ACC112 (cell line): Measurements from ENCODE around the gene PPTC7.
"Not testable (repeated sequence)": the region's sequence is repeated elsewhere in the genome, so short reads cannot be mapped to it uniquely, and the experiment has no call there.

ENCODE experiments used
- H2AFZ ChIP-seq: fragments of 200-600 bp; sonication (generic); one replicate; pipeline ENCODE4 v1.6.0; 2017; ENCODE audit warnings: antibody characterized with exemption, low read length; ENCODE audit not compliant: unreplicated experiment
- H3K27ac ChIP-seq: fragments of 200-600 bp; sonication (generic); 2 replicates; pipeline ENCODE4 v1.5.1; 2014; ENCODE audit warnings: low read depth, mild to moderate bottlenecking, antibody characterized with exemption, low read length, moderate library complexity
- H3K27me3 ChIP-seq: fragments of 200-600 bp; sonication (generic); 2 replicates; pipeline ENCODE4 v1.6.1; 2014; ENCODE audit warnings: mild to moderate bottlenecking, antibody characterized with exemption, low read length, moderate library complexity, mixed read lengths; ENCODE audit not compliant: insufficient read depth
- H3K36me3 ChIP-seq: fragments of 200-600 bp; sonication (generic); 2 replicates; pipeline ENCODE4 v1.6.1; 2016; ENCODE audit warnings: mild to moderate bottlenecking, antibody characterized with exemption, low read length, moderate library complexity, mixed read lengths; ENCODE audit not compliant: insufficient read depth
- H3K4me1 ChIP-seq: fragments of 200-600 bp; sonication (generic); one replicate; pipeline ENCODE4 v1.6.1; 2016; ENCODE audit warnings: low read length, mixed read lengths; ENCODE audit not compliant: insufficient read depth, unreplicated experiment, control insufficient read depth
- H3K4me3 ChIP-seq: fragments of 200-600 bp; sonication (generic); 2 replicates; pipeline ENCODE4 v1.5.1; 2014; ENCODE audit warnings: mild to moderate bottlenecking, low read depth, low read length
- H3K79me2 ChIP-seq: fragments of 200-600 bp; sonication (generic); one replicate; pipeline ENCODE4 v1.6.0; 2016; ENCODE audit warnings: low read length; ENCODE audit not compliant: control insufficient read depth, unreplicated experiment, insufficient read depth

PPTC7 gene

GRCh38 chr12:110545812-110546211, 37.3 kb downstream of the PPTC7 start:
- Histone ChIP-seq H3K27ac (peak overlapping the region; percentile 84), H3K79me2 (peaks cover 19% of the 10 kb centered on the region)

GRCh38 chr12:110545259-110545658, 37.9 kb downstream of the PPTC7 start:
- Histone ChIP-seq H3K27ac (peak overlapping the region; percentile 84), H3K4me1 (peaks cover 53% of the 10 kb centered on the region), H3K79me2 (peaks cover 19% of the 10 kb centered on the region)
- not testable (repeated sequence) for H3K4me3 ChIP-seq, H3K36me3 ChIP-seq, H2AFZ ChIP-seq, H3K27me3 ChIP-seq

More at GRCh38 chr12:110545812-110546211, 37.3 kb downstream of the PPTC7 start:
- Histone ChIP-seq H3K4me3 (peak overlapping the region; percentile 11; the same call in 1 of the 2 replicates), H3K36me3 (no peaks in the 10 kb centered on the region), H2AFZ (no peak overlapping the region), H3K4me1 (peaks cover 53% of the 10 kb centered on the region), H3K27me3 (no peaks in the 10 kb centered on the region)

GRCh38 chr12:110543965-110544364, 39.2 kb downstream of the PPTC7 start:
- Histone ChIP-seq H3K4me3 (no peak overlapping the region), H3K79me2 (peaks cover 11% of the 10 kb centered on the region), H2AFZ (no peak overlapping the region), H3K27ac (peak overlapping the region; percentile 84), H3K36me3 (peaks cover 7% of the 10 kb centered on the region; the same call in 1 of the 2 replicates), H3K27me3 (no peaks in the 10 kb centered on the region), H3K4me1 (peaks cover 49% of the 10 kb centered on the region)

- H3K4me3 ChIP-seq: peak overlapping the region; percentile 60
- H3K27me3 ChIP-seq: no peaks in the 10 kb centered on the region
- peaks cover 44% of the 10 kb centered on the region for H3K4me1 ChIP-seq
- peak overlapping the region; percentile 84 for H3K27ac ChIP-seq
- no peak overlapping the region for H2AFZ ChIP-seq
- H3K36me3 ChIP-seq: peaks cover 7% of the 10 kb centered on the region; the same call in 1 of the 2 replicates
- peaks cover 10% of the 10 kb centered on the region for H3K79me2 ChIP-seq
Measured at GRCh38 chr12:110543252-110543959, 39.7 kb downstream of the PPTC7 start.

- Histone ChIP-seq H3K4me1 (peaks cover 24% of the 10 kb centered on the region), H3K36me3 (peaks cover 19% of the 10 kb centered on the region), H3K4me3 (no peak overlapping the region), H3K27ac (no peak overlapping the region), H2AFZ (no peak overlapping the region), H3K79me2 (peaks cover 7% of the 10 kb centered on the region), H3K27me3 (no peaks in the 10 kb centered on the region)
Measured at GRCh38 chr12:110540048-110540447, 43.1 kb downstream of the PPTC7 start.

- Histone ChIP-seq H3K27me3 (no peaks in the 10 kb centered on the region), H3K36me3 (peaks cover 19% of the 10 kb centered on the region), H2AFZ (no peak overlapping the region), H3K4me3 (no peak overlapping the region), H3K4me1 (peaks cover 15% of the 10 kb centered on the region), H3K27ac (no peak overlapping the region), H3K79me2 (peaks cover 11% of the 10 kb centered on the region)
Measured at GRCh38 chr12:110538869-110539622, 44.1 kb downstream of the PPTC7 start.

- no peak overlapping the region for H2AFZ ChIP-seq
- no peaks in the 10 kb centered on the region for H3K27me3 ChIP-seq
- H3K27ac ChIP-seq: no peak overlapping the region
- peaks cover 5% of the 10 kb centered on the region for H3K4me1 ChIP-seq
- peaks cover 19% of the 10 kb centered on the region for H3K36me3 ChIP-seq
- no peak overlapping the region for H3K4me3 ChIP-seq
- peaks cover 11% of the 10 kb centered on the region for H3K79me2 ChIP-seq
Measured at GRCh38 chr12:110537605-110538409, 45.3 kb downstream of the PPTC7 start.

- H3K27me3 ChIP-seq: no peaks in the 10 kb centered on the region
- peaks cover 19% of the 10 kb centered on the region for H3K36me3 ChIP-seq
- H3K4me3 ChIP-seq: no peak overlapping the region
- peaks cover 8% of the 10 kb centered on the region for H3K4me1 ChIP-seq
- peaks cover 10% of the 10 kb centered on the region for H3K79me2 ChIP-seq
- H3K27ac ChIP-seq: no peak overlapping the region
- H2AFZ ChIP-seq: no peak overlapping the region
Measured at GRCh38 chr12:110536834-110537604, 46.1 kb downstream of the PPTC7 start.

- no peak overlapping the region for H3K27ac ChIP-seq
- H3K4me3 ChIP-seq: no peak overlapping the region
- H3K27me3 ChIP-seq: no peaks in the 10 kb centered on the region
- no peak overlapping the region for H2AFZ ChIP-seq
- H3K79me2 ChIP-seq: peaks cover 10% of the 10 kb centered on the region
- peaks cover 19% of the 10 kb centered on the region for H3K36me3 ChIP-seq
- peaks cover 14% of the 10 kb centered on the region for H3K4me1 ChIP-seq
Measured at GRCh38 chr12:110534811-110535210, 48.3 kb downstream of the PPTC7 start.

GRCh38 chr12:110533607-110534006, 49.5 kb downstream of the PPTC7 start:
- Histone ChIP-seq H3K4me3 (no peak overlapping the region), H3K27me3 (no peaks in the 10 kb centered on the region), H3K79me2 (peaks cover 10% of the 10 kb centered on the region), H3K4me1 (peaks cover 14% of the 10 kb centered on the region), H3K27ac (no peak overlapping the region), H2AFZ (no peak overlapping the region), H3K36me3 (peaks cover 12% of the 10 kb centered on the region)
